Osteocyte (in vitro differentiated cells): ENCODE data around the gene APOC1. TPM values are rescaled to one million over a fixed set of nuclear protein-coding genes. Genes with fewer than 3 reads are reported as not detected.
"Not testable (repeated sequence)": the region's sequence is repeated elsewhere in the genome, so short reads cannot be mapped to it uniquely, and the experiment has no call there.

Source experiments
- DNase-seq: peaks from one replicate; pipeline ENCODE4 v3.0.0; 2021; ENCODE audit warnings: mixed read lengths; ENCODE audit not compliant: unreplicated experiment; ENCODE audit errors: extremely low spot score
- H3K27ac Mint-ChIP-seq: one replicate; pipeline ENCODE4 v1.8.0; 2021; ENCODE audit warnings: mild to moderate bottlenecking, mixed read lengths; ENCODE audit not compliant: unreplicated experiment
- H3K27me3 Mint-ChIP-seq: one replicate; pipeline ENCODE4 v1.8.0; 2021; ENCODE audit warnings: mixed read lengths; ENCODE audit not compliant: unreplicated experiment
- H3K36me3 Mint-ChIP-seq: one replicate; pipeline ENCODE4 v1.8.0; 2021; ENCODE audit warnings: mixed read lengths; ENCODE audit not compliant: unreplicated experiment
- H3K4me1 Mint-ChIP-seq: one replicate; pipeline ENCODE4 v1.8.0; 2021; ENCODE audit warnings: mixed read lengths; ENCODE audit not compliant: unreplicated experiment
- H3K4me3 Mint-ChIP-seq: one replicate; pipeline ENCODE4 v1.8.0; 2021; ENCODE audit warnings: mild to moderate bottlenecking, moderate library complexity, mixed read lengths; ENCODE audit not compliant: unreplicated experiment
- H3K9me3 Mint-ChIP-seq: one replicate; pipeline ENCODE4 v1.8.0; 2021; ENCODE audit warnings: mixed read lengths; ENCODE audit not compliant: unreplicated experiment
- CTCF ChIP-seq: fragments of 200-600 bp; sonication (generic); IDR thresholded peaks from 2 replicates; pipeline ENCODE4 v1.5.0; 2021; ENCODE audit warnings: antibody characterized with exemption, mild to moderate bottlenecking, moderate library complexity
- total RNA-seq: library from RNA; stranded (reverse); gene quantifications from 2 replicates; pipeline ENCODE4 v1.2.1, GENCODE V29; 2021

Gene APOC1
- total RNA-seq, 1 donor from 2014 or later: 3.3 TPM

GRCh38 chr19:44884566-44884965 lies 29.8 kb upstream of the APOC1 start:
- no peak for TF ChIP-seq CTCF
- no peak overlapping the region for H3K4me3 Mint-ChIP-seq
- peak overlapping the region; percentile 78 for H3K27ac Mint-ChIP-seq
- H3K27me3 Mint-ChIP-seq: no peaks in the 10 kb centered on the region
- no peaks in the 10 kb centered on the region for H3K9me3 Mint-ChIP-seq
- peaks cover 31% of the 10 kb centered on the region for H3K4me1 Mint-ChIP-seq
- H3K36me3 Mint-ChIP-seq: peaks cover 22% of the 10 kb centered on the region
- DNase-seq: no peak

GRCh38 chr19:44886141-44886540 lies 28.3 kb upstream of the APOC1 start:
- H3K4me1 Mint-ChIP-seq: peaks cover 35% of the 10 kb centered on the region
- DNase-seq: no peak
- H3K9me3 Mint-ChIP-seq: no peaks in the 10 kb centered on the region
- no peak for TF ChIP-seq CTCF
- peaks cover 19% of the 10 kb centered on the region for H3K36me3 Mint-ChIP-seq
- H3K27ac Mint-ChIP-seq: no peak overlapping the region
- H3K4me3 Mint-ChIP-seq: no peak overlapping the region
- no peaks in the 10 kb centered on the region for H3K27me3 Mint-ChIP-seq

- Mint-ChIP-seq H3K27ac (no peak overlapping the region), H3K36me3 (peaks cover 19% of the 10 kb centered on the region), H3K4me1 (peaks cover 43% of the 10 kb centered on the region), H3K4me3 (no peak overlapping the region), H3K9me3 (no peaks in the 10 kb centered on the region), H3K27me3 (no peaks in the 10 kb centered on the region)
- DNase-seq: no peak
- no peak for TF ChIP-seq CTCF
Measured at GRCh38 chr19:44887648-44888047, 26.8 kb upstream of the APOC1 start.

- peaks cover 41% of the 10 kb centered on the region for H3K4me1 Mint-ChIP-seq
- not testable (repeated sequence) for H3K9me3 Mint-ChIP-seq, H3K27me3 Mint-ChIP-seq, H3K4me3 Mint-ChIP-seq, H3K27ac Mint-ChIP-seq, DNase-seq
- peaks cover 19% of the 10 kb centered on the region for H3K36me3 Mint-ChIP-seq
Measured at GRCh38 chr19:44888335-44888734, 26.1 kb upstream of the APOC1 start.

GRCh38 chr19:44889830-44890365 lies 24.5 kb upstream of the APOC1 start:
- H3K27me3 Mint-ChIP-seq: no peaks in the 10 kb centered on the region
- peaks cover 27% of the 10 kb centered on the region for H3K4me1 Mint-ChIP-seq
- peaks cover 22% of the 10 kb centered on the region for H3K36me3 Mint-ChIP-seq
- H3K9me3 Mint-ChIP-seq: no peaks in the 10 kb centered on the region
- no peak for DNase-seq
- H3K4me3 Mint-ChIP-seq: peak overlapping the region; percentile 79
- H3K27ac Mint-ChIP-seq: peak overlapping the region; percentile 90
- no peak for TF ChIP-seq CTCF
